HG02571 (cell line): ENCODE results near the gene TADA1.

Experiments used
- ATAC-seq: cut with Tn5 transposase; IDR thresholded peaks from one replicate; pipeline ENCODE4 v1.9.1; 2021; ENCODE audit warnings: mild to moderate bottlenecking, moderate library complexity; ENCODE audit not compliant: unreplicated experiment

TADA1 gene, protein sequence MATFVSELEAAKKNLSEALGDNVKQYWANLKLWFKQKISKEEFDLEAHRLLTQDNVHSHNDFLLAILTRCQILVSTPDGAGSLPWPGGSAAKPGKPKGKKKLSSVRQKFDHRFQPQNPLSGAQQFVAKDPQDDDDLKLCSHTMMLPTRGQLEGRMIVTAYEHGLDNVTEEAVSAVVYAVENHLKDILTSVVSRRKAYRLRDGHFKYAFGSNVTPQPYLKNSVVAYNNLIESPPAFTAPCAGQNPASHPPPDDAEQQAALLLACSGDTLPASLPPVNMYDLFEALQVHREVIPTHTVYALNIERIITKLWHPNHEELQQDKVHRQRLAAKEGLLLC

DNA sequence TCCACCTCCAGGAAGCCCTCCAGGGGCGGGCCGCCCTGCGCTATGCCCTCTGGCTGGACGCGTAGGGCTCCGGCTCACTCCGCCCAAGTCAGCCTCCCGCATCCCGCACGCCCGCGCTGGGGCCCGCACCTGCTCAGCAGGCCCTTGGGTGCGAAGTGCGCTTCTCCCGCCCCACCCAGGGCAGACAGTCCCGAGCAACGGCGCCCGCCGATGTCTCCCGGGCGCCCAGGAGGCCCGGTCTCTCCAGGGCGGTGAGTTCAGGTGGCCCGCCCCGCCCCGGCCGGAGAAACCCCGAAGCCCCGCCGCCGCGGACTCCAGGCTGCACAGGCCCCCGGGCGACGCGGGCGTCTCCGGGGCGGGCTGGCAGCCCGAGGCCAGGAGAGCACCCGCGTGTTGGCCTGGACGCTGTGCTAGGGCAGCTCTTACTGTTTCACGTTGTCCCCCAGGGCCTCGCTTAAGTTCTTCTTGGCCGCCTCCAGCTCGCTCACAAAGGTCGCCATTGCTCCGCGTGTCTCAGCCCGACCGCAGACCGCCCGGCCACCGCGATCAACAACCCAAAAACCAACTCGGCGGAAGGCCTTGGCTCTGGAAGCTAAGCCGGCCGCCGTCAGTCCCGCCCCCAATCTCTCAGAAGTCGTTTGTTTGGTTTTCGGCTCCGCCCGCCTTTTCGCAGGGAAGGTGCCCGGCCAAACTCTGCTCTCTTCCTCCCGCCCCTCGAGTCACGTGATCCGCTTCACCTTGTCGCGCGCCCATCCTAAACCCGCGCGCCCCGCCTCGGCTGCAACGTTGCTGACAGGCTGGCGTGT lies at the start of gene TADA1:
TADA1 (minus strand) TSS at position 531 of the 806 bp plus-strand sequence; CDS start at position 500, 31 bp downstream.
- peak; percentile 88 for ATAC-seq

DNA sequence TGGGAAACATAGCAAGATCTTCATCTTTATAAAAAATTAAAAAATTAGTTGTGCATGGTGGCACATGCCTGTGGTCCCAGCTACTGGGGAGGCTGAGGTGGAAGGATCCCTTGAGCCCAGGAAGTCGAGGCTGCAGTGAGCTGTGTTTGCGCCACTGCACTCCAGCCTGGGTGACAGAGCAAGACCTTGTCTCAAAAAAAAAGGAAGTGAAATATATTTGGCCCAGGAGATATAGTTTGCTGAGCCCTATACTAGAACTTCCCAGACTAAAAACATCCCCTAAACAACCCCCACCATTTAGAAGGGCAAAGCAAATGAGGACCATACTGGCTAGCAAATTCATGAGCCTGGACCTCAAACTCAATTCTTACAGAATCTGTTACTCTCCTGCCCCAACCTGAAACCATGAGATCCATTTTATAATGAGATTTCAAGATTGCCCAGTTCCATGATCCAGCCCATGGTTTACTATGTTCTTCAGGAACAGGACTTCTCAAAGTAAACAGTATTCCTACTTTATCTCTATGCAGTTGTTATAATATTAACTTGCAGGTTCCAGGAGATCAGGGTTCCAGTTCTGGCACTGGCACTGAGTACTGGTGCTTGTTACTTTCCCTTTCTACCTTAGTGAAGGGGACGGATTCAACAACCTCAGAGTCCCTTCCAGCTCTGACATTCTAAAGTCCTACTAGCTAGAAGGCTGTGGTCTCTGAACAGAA lies 48.9 kb upstream of the TADA1 start:
- ATAC-seq = peak; percentile 61

DNA sequence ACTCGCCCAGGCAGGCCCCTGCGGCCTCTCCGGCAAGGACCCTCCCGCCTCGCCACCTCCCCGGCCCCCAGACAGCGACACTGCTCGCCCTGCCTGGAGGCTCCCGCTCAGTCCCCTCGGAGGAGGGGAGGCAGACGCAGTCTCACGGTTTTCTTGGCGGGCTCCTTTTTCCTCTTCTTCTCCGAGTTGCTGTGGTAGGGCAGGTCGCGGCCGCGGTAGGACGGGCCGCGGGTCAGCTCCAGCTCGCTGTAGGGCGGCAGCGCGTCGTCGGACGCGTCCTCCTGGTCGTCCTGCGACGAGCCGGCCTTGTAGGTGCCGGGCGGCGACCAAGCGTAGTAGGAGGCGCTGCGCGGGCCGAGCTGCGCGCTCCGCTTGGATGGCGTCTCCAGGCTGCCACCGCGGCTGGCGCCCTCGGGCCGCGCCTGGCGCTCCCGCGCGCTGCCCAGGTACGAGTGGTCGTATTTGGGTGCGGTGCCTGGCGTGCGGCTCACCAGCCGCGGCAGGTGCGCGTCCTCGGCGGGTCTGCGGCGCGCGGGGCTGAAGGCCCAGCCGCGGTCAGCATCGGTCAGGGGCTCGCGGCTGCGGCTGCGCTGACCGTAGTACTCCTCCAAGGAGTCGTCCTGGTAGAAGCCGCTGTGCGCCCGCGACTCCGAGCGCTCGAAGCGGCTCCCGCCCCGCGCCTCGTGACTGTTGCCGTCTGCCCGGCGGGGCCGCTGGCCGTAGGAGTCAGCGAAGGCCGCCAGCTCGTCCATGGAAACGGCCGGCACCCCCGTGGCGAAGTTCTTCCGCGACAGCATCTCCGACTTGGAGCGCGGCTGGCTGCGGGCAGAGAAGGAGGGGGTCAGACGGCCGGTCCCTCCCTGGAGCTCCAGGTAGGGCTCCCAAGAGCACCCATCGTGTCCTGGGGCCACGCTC lies 44.8 kb upstream of the TADA1 start:
- no peak for ATAC-seq

DNA sequence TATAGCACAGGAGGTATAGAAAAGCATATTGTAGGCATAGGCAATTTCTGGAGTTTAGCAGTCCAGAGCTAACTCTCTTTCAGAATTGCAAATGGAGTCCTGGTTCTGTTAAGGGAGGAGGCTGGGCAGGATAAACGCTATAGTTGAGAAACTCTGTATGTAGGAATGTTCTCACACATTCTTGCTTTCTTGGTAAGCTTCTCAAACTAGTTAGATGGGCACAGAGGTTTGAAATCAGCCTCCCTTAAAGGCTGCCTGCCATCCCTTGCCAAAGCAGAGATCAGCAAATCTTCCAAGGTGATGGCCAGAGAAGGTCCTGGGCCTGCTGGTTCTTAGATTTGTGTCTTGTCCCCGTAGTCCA lies 42.9 kb upstream of the TADA1 start:
- no peak for ATAC-seq

DNA sequence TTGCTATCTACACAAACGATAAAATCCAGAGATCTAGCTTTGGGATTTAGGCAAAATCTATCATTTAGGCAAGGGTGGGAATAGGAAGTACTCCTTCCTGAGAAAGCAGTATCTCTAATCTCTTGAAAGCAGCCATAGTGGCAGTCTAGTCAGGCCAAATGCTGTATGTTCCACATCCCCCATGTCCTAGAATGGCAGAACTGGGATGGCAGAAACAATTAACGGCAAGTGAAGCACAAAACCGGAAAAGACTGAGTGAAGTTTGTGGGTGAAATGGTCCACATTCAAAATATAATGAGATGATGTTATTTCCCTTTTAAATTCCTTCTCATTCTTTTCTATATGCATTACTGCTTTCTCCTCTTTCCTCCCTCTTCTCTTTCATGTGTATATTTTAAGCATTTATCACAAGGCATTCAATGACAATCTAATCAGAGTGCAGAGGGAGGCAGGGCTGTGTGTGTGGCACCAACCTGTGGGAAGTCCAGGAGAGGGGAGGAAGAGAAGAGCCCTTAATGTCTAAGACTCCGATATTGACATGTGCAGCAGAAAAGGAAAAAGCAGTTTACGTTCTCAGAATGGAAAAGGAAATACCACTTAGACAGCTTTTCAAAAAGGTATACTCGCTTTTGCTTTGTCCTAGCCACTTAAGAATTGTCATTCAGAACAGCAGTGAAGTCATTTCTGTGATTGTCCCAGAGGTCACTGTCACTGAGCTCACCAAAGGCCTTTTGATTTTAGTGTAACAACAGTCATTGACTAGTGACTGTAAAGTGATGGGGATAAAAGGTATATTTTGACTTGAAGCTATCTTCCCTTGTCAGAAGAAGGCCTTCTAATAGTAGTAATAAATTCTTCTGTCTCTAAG lies 42.3 kb upstream of the TADA1 start:
- ATAC-seq = no peak

DNA sequence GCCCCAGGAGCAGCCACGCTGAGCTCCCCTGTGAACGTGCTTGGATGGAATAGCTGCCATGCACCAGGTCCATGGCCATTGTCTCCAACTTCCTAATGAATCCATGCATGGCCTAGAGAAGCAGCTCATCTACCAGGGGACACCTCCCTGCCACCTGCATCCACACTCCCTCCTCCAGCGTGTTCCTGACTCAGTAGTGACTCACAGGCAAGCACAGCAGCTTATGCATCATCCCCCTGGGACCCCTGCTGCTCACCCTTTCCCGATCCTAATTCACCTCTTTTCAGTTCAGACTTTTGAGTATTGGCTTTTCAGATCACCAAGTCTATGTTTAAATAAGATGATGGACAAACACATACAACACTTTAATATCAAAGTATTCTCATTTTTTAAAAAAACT lies 39.9 kb upstream of the TADA1 start:
- no peak for ATAC-seq

DNA sequence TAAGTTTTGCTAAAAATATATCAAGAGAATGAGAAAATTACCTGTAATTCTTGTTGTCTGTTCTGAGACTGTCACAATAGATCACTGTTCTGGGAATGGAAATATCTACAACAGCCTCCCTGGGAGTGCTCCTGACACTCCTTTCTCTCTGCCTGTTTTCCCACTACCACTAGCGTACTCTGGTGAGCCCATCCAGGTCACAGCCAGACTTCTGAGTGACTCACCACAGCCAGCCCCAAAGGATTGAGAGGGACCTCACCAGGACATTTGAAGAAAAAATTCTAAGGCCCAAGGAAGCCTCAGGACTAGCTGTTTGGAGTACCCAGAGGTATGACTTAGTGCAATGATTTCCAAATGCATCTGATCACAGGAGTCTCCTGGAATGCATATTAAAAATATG lies 39.0 kb upstream of the TADA1 start:
- no peak for ATAC-seq

DNA sequence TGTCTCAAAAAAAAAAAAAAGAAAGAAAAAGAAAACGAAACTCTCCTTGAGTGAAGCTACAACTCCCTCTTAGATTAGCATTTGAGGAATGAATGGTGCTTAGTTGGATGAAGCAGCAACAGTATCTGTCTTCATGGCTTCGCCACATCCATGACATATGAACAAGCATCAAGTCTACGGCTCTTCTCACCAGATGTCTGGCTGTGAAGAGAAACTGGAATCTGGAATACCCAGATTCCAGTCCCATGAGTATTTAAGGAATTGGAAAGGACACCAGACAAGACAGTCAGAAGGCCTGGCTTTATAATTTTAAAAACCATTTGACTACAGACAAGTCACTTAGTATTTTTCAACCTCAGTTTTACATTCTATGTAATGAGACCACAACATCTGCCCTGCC lies 38.0 kb upstream of the TADA1 start:
- ATAC-seq = no peak

DNA sequence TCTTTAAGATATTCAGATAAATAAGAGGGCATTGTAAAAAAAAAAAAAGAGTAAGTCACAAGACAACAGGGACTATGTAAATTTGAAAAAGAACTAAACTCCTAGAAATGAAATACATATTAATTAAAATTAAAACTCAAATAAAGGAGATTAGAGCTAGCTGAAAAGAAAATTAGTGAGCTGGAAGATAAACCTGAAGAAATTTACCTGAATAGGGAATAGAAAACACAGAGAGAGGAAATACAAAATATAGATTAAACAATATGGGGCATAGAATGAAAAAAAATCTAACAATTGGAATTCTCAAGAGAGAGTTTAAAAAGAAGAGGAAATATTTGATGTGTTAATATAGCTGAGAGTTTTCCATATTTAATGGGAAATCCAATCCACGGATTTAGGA lies 35.6 kb upstream of the TADA1 start:
- no peak for ATAC-seq

DNA sequence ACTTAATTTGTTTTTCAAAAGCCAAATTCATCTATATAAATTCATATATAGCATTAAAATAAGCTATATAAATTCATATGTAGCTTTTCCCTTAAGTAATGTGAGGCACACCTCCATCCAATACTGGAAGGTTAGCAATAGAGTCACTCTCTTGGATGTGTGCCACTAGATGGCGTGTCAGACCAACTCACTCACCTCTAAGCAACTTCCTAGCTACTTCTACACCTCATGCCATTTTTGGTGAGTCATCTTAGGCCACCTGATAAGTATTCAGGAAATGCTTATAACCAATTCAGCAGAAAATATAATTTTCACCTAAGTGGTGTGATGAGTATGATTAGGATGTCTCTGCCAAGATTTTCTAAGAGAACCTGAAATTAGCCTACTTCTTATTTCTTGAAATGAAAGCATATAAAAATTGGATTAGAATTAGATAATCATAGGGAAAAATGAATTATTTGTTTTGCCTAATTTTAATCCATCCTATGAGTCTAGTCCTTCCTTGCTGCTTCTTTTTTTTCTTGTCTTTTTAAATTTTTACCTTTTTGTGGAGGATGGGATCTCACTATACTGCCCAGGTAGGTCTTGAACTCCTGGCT lies 34.4 kb upstream of the TADA1 start:
- ATAC-seq = peak; percentile 93

DNA sequence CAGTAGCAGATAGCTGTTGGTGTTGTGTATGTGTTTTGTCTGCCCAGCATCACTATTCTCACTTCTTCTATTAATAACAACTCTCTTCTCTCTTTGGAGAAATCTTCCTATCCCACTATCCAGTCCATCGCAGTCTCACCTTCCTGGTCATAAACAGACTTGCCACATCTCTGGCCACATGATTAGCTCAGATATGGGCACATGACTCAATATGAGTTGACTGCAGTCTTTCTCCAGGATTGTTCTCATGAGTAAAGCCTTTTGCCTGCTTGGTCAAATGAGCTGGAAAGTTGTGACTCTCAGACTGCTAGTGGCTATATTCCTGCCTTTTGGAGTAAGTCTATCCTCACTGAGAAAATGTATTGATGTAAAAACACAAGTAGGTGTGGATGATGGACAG lies 32.9 kb upstream of the TADA1 start:
- no peak for ATAC-seq

DNA sequence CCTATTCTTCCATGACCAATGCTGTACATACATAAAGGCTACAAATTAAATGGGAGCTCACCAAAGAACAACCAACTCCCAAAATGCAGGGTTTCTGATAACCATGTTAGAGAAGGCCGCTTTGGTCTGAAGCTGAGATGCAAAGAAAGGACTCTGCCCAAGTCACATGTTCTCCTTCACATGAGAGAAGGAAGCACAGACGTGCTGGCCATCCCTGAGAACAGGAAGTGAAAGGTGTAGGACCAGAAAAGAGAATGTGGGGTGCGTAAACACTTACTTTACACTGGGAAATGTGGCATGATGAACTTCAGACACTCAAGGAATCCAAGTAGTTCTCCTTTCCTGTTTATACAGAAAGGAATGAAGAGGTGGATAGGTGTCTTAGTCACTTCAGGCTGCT lies 31.7 kb upstream of the TADA1 start:
- ATAC-seq = peak; percentile 40

DNA sequence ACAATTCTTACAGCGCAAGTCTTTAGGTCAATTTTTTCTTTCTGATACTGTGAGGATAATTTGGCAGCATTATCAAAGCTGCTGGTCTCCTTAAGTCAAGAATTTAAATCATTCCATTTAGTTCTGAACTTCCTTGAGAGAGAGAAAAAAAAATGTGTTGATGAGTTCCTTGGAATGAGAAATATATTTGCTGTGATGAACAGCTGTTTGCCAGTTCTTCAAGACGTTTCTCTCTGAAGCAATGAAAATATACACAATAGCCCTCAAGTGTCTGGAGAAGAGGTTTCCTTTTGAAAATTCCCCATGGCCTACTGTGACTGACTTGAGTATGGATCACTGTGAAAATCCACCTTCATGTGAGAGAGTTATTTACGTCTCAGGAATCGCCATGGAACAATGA lies 31.0 kb upstream of the TADA1 start:
- no peak for ATAC-seq

DNA sequence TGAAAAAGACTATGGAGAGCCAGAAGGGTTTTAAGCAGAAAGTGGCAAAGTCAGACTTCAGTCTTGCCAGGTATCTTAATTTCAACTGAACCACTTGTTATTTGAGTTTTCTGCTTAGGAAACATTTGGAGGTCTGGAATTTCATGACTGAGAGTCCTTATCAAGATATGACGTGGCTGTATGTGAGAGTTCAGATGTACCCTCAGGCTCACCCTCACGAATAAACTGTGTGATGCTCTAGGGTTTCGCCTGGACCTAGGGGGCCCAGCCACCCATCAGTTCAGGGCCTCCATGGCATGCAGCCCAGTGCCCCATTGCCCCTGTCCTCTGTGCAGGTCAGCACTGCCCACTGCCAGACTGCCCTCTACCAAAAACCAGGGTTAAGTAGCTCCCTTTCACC lies 30.6 kb upstream of the TADA1 start:
- no peak for ATAC-seq

DNA sequence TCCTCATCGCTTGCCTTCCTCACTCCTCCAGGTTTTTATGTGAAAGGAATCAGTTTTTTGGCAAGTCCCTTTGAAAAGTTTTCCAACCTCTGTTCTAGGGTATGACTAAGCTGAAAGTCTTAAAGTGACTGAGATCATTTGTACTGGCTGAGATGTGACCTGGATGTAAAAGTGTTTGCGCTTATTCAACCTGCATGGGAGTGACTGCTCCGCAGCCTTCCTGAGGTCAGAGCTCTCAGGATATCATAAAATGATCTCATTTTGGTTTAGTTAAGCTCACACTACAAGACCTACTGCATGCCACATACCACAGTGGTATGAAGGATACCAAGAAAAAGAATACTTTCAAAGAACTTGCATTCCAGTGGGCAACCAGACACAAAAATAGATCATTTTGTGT lies 29.8 kb upstream of the TADA1 start:
- no peak for ATAC-seq

DNA sequence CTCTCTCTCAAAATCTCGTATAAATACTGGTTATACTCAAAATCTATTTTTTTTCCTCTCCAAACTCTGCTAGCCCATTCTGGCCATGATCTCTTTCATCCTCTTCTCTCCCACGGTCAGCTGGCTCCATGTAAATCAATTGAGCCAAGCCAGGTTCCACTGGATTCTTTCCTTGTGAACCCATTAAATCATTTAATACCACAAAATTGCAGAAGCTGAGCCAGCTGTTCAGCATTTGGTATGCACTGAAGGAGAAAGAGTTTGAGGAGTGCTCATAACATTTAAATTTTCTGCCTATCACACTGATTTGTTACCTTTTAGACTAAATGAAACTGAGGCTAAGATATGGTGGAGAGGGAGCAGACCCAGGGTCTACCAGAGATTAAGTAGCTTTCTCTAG lies 29.1 kb upstream of the TADA1 start:
- no peak for ATAC-seq

DNA sequence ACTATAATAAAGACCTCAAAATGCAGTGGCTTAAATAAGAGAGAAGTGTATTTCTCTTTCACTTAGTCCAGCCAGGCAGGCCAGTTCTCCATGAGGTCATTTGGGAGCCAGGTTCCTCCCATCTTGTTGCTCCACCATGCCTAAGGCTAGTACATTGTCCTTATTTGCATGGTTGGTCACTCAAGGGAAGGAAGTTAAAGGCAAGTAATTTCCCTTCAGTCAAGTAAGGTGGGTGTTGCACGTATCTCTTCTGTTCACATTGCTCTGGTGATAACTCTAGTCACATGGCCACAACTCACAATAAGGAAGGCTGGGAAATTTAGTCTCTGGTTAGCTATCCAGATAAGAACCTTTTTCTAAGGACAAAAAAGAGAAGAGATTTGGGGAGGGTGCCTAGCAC lies 27.2 kb upstream of the TADA1 start:
- ATAC-seq = no peak

DNA sequence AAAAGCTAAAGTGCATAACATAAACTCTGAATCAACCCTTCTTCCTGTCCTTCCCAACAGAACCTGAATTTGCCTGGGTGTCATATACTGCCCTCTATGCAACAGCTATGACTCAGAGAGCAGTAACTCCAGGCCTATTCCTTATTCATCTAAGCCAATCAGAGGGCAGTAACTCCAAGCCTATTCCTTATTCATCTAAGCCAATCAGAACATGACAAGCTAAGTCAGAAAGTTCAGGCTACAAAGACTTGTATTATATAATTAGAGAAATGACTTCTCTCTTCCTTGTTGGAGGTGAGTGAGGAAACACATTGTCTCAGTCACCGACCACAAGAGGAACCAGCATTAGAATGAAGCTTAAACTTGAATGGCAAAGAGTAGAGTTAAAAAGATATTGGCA lies 26.2 kb upstream of the TADA1 start:
- no peak for ATAC-seq

DNA sequence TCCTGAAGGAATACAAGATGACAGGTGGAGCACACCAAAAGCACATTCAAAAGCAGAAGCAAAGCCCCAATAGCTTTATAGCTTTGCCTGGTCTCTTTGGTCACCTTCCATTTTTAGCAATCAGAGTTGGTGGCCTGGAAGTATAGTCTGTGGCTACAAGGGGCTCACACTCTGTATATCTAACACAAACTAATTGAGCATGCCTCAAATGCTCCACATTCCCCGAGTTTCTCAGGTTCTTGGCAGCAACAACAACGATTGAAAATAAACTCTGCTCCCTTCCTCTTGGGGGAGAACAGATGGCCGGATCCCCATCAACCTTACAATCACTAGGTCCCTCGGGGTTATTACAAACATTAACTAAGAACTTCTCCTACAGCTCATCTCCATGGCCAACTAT lies 24.9 kb upstream of the TADA1 start:
- ATAC-seq = no peak
